HEK293T (cell line): ENCODE data around the gene BUD23.

ENCODE experiments used
- CTCF ChIA-PET: fragments of 350-600 bp; formaldehyde crosslinking; extraction: SDS; loops from one replicate; lab custom pipeline; 2021; ENCODE audit warnings: antibody characterized with exemption, inconsistent platforms; lab: Yijun Ruan, JAX
- POLR2A ChIA-PET: fragments of 350-600 bp; formaldehyde crosslinking; extraction: SDS; loops from one replicate; lab custom pipeline; 2020; ENCODE audit warnings: antibody characterized with exemption, inconsistent platforms; lab: Yijun Ruan, JAX
- DNase-seq: peaks from one replicate; pipeline ENCODE4 v3.0.0; 2012; ENCODE audit warnings: mixed read lengths; ENCODE audit errors: extremely low spot score
- ARNT ChIP-seq: fragments of 450-650 bp; IDR thresholded peaks from 2 replicates; pipeline ENCODE4 v1.6.1; 2017; ENCODE audit warnings: mild to moderate bottlenecking
- BHLHE40 ChIP-seq: fragments of 450-650 bp; IDR thresholded peaks from 2 replicates; pipeline ENCODE4 v1.6.1; 2016; ENCODE audit warnings: mild to moderate bottlenecking, moderate library complexity, borderline replicate concordance
- CTBP1 ChIP-seq: fragments of 450-650 bp; IDR thresholded peaks from 2 replicates; pipeline ENCODE4 v1.6.1; 2016; ENCODE audit warnings: borderline replicate concordance
- ELF4 ChIP-seq: fragments of 450-650 bp; IDR thresholded peaks from 2 replicates; pipeline ENCODE4 v1.6.1; 2017; ENCODE audit warnings: antibody characterized with exemption
- FOXA1 ChIP-seq: fragments of 450-650 bp; IDR thresholded peaks from 2 replicates; pipeline ENCODE4 v1.6.1; 2016; ENCODE audit warnings: mild to moderate bottlenecking
- FOXK2 ChIP-seq: fragments of 450-650 bp; IDR thresholded peaks from 2 replicates; pipeline ENCODE4 v1.6.1; 2016; ENCODE audit warnings: mild to moderate bottlenecking
- FOXM1 ChIP-seq: fragments of 450-650 bp; IDR thresholded peaks from 2 replicates; pipeline ENCODE4 v1.6.1; 2017; ENCODE audit warnings: mild to moderate bottlenecking, borderline replicate concordance
- HDGF ChIP-seq: fragments of 450-650 bp; IDR thresholded peaks from 2 replicates; pipeline ENCODE4 v1.6.1; 2017; ENCODE audit warnings: antibody characterized with exemption, borderline replicate concordance
- L3MBTL2 ChIP-seq: fragments of 450-650 bp; conservative IDR thresholded peaks from 2 replicates; pipeline ENCODE4 v1.6.1; 2016; ENCODE audit warnings: mild to moderate bottlenecking
- LEF1 ChIP-seq: fragments of 450-650 bp; IDR thresholded peaks from 2 replicates; pipeline ENCODE4 v1.6.1; 2017; ENCODE audit warnings: mild to moderate bottlenecking, borderline replicate concordance
- NFRKB ChIP-seq: fragments of 450-650 bp; IDR thresholded peaks from 2 replicates; pipeline ENCODE4 v1.6.1; 2016; ENCODE audit warnings: mild to moderate bottlenecking, moderate library complexity
- SP1 ChIP-seq: fragments of 450-650 bp; IDR thresholded peaks from 2 replicates; pipeline ENCODE4 v1.6.1; 2017
- SUZ12 ChIP-seq: fragments of 450-650 bp; IDR thresholded peaks from 2 replicates; pipeline ENCODE4 v1.6.1; 2016; ENCODE audit warnings: mild to moderate bottlenecking
- TARDBP ChIP-seq: fragments of 450-650 bp; IDR thresholded peaks from 2 replicates; pipeline ENCODE4 v1.6.1; 2016
- ZNF384 ChIP-seq: fragments of 450-650 bp; IDR thresholded peaks from 2 replicates; pipeline ENCODE4 v1.6.1; 2016
- TF ChIP-seq, protein P1 (sequence below): fragments of 450-650 bp; IDR thresholded peaks from 2 replicates; pipeline ENCODE4 v1.6.1; 2016

The BUD23 gene

DNA sequence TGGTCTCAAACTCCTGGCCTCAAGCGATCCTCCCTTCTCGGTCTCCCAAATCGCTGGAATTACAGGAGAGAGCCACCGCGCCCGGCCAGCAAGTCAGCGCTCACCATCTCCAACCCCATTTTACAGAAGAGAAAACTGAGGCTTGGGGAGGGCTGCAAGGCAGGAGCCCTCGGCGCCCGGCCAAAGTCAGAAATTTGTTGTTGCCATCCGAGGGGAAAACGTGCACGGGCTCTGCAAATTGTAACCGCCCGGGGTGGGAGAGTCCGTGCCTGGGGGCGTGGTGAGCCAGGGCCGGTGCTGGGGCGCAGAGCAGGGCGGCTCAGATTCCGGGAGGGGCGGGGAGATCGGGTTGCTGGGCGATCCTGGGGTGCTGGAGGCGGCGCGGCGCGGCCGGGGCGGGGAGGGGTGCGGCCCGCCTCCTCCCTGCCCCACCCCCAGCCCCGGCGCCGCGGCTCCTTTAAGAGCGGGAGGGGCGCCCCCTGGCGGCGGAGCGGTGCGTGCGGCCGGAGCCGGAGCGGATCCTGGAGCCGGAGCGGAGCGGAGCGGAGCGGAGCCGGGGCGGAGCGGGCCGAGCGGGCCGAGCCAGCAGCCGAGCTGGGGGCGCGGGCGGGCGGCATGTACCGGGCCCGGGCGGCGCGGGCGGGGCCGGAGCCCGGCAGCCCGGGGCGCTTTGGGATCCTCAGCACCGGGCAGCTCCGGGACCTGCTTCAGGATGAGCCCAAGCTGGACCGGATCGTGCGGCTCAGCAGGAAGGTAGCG lies 15.9 kb upstream of the BUD23 start, which contains the start of gene VPS37D:
Gene VPS37D (plus strand): TSS at position 488 of the 759 bp plus-strand sequence. CDS start 128 bp downstream, at position 616.
- DNase-seq, result peak; percentile 89
- ChIA-PET POLR2A (no interaction called here), CTCF (interaction anchor here (0.6 to 3.1 kb wide), 8 partner anchors 14 to 583 kb away, joined by 3 to 16 read pairs (median 3); no protein-coding TSS in a partner anchor)
- TF ChIP-seq SUZ12 (no peak), FOXM1 (peak; percentile 57)

DNA sequence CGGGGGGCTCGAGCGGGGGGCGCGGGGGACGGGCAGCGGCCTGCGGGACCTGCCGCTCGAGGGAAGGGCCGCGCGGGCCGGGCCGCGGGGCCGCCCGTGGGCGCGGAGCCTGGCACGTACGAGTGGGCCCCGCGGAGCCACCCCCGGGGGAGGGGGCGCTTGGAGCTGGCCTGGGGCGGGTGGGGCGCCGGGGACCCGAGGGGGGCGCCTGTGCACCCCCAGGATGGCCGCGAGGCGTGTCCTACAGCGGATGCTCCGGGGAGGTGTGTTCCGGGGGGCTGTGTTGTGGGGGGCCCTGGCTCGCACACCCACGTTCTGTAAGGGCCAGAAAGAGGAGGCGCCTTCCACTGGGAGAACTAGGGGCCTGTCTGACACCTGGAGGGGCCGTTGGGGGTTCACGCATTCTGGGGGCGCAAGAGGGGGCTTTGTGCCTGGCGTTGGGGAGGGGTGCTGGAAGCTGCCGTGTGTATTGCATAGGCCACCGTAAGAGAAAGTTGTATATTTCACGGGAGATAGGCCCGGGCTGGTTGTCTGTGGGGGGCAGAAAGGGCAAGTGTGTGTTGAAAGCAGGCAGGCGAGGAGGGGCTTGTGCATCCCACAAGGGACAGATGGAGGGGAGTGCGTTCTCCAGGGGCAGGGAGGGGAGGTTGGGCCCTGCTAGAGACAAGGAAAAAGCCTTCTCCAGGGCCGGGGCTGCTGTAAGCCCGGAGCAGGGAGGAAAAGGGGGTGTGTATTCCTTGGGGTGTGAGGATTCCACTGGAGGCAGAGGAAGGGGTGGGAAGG lies 15.1 kb upstream of the BUD23 start:
- ChIA-PET CTCF (interaction anchor here (0.6 to 3.1 kb wide), 10 partner anchors 8 to 582 kb away, joined by 3 to 16 read pairs (median 3); no protein-coding TSS in a partner anchor), POLR2A (interaction anchor here (1.2 kb wide), 1 partner anchor 70 kb away, joined by 4 read pairs; the partner anchor contains the start of gene ABHD11)
- TF ChIP-seq ELF4 (no peak), HDGF (no peak), LEF1 (no peak), CTBP1 (no peak), L3MBTL2 (no peak), FOXM1 (no peak), FOXA1 (no peak), ZNF384 (no peak), BHLHE40 (no peak), SP1 (no peak), NFRKB (no peak), ARNT (no peak), SUZ12 (no peak), TARDBP (no peak), FOXK2 (no peak)
- TF ChIP-seq, protein P1, sequence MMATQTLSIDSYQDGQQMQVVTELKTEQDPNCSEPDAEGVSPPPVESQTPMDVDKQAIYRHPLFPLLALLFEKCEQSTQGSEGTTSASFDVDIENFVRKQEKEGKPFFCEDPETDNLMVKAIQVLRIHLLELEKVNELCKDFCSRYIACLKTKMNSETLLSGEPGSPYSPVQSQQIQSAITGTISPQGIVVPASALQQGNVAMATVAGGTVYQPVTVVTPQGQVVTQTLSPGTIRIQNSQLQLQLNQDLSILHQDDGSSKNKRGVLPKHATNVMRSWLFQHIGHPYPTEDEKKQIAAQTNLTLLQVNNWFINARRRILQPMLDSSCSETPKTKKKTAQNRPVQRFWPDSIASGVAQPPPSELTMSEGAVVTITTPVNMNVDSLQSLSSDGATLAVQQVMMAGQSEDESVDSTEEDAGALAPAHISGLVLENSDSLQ, result no peak
- DNase-seq, result no peak

DNA sequence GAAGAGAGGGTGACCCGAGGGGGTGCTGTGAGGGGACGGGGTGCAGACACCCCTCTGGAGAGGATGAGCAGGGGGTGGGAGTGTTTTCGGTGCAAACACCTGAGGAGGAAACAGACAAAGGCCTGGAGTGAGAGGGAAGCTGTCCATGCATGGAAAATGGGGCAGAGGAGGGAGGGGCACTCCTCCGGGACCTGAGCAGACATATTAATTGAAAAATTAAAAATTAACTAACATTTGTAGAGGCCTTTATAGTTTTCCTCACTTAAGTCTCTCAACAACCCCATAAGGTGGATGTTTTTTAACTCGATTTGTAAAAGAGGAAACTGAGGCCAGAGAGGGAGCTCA lies 14.5 kb upstream of the BUD23 start:
- no peak for DNase-seq
- ChIA-PET CTCF (interaction anchor here (0.6 to 3.1 kb wide), 5 partner anchors 8 to 62 kb away, joined by 3 to 16 read pairs (median 3); no protein-coding TSS in a partner anchor), POLR2A (interaction anchor here (1.2 kb wide), 1 partner anchor 70 kb away, joined by 4 read pairs; the partner anchor contains the start of gene ABHD11)
- no peak for TF ChIP-seq ZNF384

DNA sequence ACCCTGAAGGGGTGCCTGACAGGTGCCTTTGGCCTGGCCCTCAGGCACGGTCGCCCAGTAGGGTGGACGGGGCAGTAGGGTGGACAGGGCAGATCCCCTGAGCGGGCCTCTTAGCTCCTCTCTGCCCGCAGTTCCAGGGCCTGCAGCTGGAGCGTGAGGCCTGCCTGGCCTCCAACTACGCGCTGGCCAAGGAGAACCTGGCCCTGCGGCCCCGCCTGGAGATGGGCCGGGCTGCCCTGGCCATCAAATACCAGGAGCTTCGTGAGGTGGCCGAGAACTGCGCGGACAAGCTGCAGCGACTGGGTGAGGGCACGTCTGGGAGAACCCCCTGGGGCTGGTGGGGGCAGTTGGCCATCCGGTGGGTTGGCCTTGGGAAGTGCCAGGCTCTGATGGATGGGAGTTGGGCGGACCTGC lies 14.1 kb upstream of the BUD23 start:
- no peak for TF ChIP-seq LEF1
- TF ChIP-seq TARDBP, result no peak
- TF ChIP-seq FOXM1, result no peak
- TF ChIP-seq SP1, result no peak
- no peak for TF ChIP-seq FOXA1
- TF ChIP-seq L3MBTL2, result no peak
- no peak for TF ChIP-seq FOXK2
- TF ChIP-seq ZNF384, result no peak
- TF ChIP-seq BHLHE40, result no peak
- TF ChIP-seq, protein P1, result no peak
- no peak for TF ChIP-seq SUZ12
- no peak for TF ChIP-seq NFRKB
- TF ChIP-seq ELF4, result no peak
- POLR2A ChIA-PET, result interaction anchor here (1.2 kb wide), 1 partner anchor 69 kb away, joined by 4 read pairs; the partner anchor contains the start of gene ABHD11
- CTCF ChIA-PET, result interaction anchor here (0.6 to 3.1 kb wide), 4 partner anchors 10 to 62 kb away, joined by 3 to 16 read pairs (median 4); no protein-coding TSS in a partner anchor
- DNase-seq, result no peak

DNA sequence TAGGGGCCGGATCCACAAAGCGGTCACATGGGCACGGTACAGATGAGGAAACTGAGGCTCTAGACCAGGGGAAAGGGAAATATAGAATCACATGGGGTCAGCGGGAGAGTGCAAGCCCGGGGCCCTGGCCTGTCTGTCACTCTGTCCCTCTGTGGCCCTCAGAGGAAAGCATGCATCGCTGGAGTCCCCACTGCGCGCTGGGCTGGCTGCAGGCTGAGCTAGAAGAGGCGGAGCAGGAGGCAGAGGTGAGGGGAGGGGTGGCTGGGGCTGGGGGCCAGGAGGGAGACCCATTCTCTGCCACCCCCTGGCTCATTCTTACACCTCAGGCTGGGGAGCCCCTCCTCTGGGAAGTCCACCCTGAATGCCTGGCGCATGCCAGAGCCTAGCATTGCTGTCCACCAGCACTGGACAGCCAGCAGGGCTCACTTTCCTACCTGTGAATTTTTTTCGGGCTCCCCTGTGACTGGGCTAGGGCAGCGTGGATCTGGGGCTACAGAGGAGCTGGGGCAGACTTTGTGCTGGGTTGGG lies 13.5 kb upstream of the BUD23 start:
- TF ChIP-seq ELF4 (no peak), SP1 (no peak), HDGF (no peak), CTBP1 (no peak), ZNF384 (no peak), LEF1 (no peak), FOXA1 (no peak), FOXK2 (no peak), NFRKB (no peak), SUZ12 (no peak), FOXM1 (no peak), BHLHE40 (no peak), ARNT (no peak), TARDBP (no peak), L3MBTL2 (no peak)
- TF ChIP-seq, protein P1, result no peak
- POLR2A ChIA-PET, result interaction anchor here (1.2 to 1.6 kb wide), 2 partner anchors 68 to 69 kb away, joined by 3 to 4 read pairs; partner anchors contain the start of gene ABHD11
- CTCF ChIA-PET, result interaction anchor here (1.4 to 3.1 kb wide), 3 partner anchors 32 to 63 kb away, joined by 3 to 16 read pairs (median 3); no protein-coding TSS in a partner anchor
- no peak for DNase-seq
